HepG2 (cell line): Measurements from ENCODE around the gene CLEC16A. TPM values are rescaled to one million over a fixed set of nuclear protein-coding genes. Genes with fewer than 3 reads are reported as not detected.

Experiments
- BRF2 ChIP-seq: sonication (generic); formaldehyde crosslinking; IDR thresholded peaks from 2 replicates; pipeline ENCODE4 v1.8.1; 2022; ENCODE audit warnings: mild to moderate bottlenecking, missing genetic modification reagents
- ETS1 ChIP-seq: sonication (generic); formaldehyde crosslinking; IDR thresholded peaks from 2 replicates; pipeline ENCODE4 v1.4.0; 2020; ENCODE audit warnings: missing genetic modification reagents
- GATAD2A ChIP-seq: IDR thresholded peaks from 2 replicates; pipeline ENCODE4 v1.6.1; 2016
- HMG20B ChIP-seq: conservative IDR thresholded peaks from 2 replicates; pipeline ENCODE4 v1.6.1; 2016; ENCODE audit warnings: missing genetic modification reagents, missing compliant biosample characterization
- IRF1 ChIP-seq: sonication (generic); formaldehyde crosslinking; IDR thresholded peaks from 2 replicates; pipeline ENCODE4 v1.4.0; 2020; ENCODE audit warnings: low read depth, mild to moderate bottlenecking, missing genetic modification reagents
- IRF9 ChIP-seq: sonication (generic); formaldehyde crosslinking; IDR thresholded peaks from 2 replicates; pipeline ENCODE4 v1.8.0; 2022; ENCODE audit warnings: missing genetic modification reagents, mild to moderate bottlenecking, borderline replicate concordance
- KDM6A ChIP-seq: IDR thresholded peaks from 2 replicates; pipeline ENCODE4 v1.6.1; 2016; ENCODE audit warnings: low read depth
- MXD1 ChIP-seq: sonication (generic); formaldehyde crosslinking; IDR thresholded peaks from 2 replicates; pipeline ENCODE4 v1.4.0; 2020; ENCODE audit warnings: mild to moderate bottlenecking, missing genetic modification reagents
- NCOA2 ChIP-seq: sonication (generic); formaldehyde crosslinking; IDR thresholded peaks from 2 replicates; pipeline ENCODE4 v1.8.0; 2022; ENCODE audit warnings: inconsistent platforms
- PHF20 ChIP-seq: sonication (generic); formaldehyde crosslinking; IDR thresholded peaks from 2 replicates; pipeline ENCODE4 v1.5.0; 2020; ENCODE audit warnings: mild to moderate bottlenecking, missing genetic modification reagents
- REPIN1 ChIP-seq: sonication (generic); formaldehyde crosslinking; IDR thresholded peaks from 2 replicates; pipeline ENCODE4 v1.8.0; 2022; ENCODE audit warnings: missing genetic modification reagents, low read depth, mild to moderate bottlenecking, borderline replicate concordance
- SAP130 ChIP-seq: IDR thresholded peaks from 2 replicates; pipeline ENCODE4 v1.6.1; 2016; ENCODE audit warnings: low read depth
- SKIL ChIP-seq: sonication (generic); formaldehyde crosslinking; IDR thresholded peaks from 2 replicates; pipeline ENCODE4 v1.8.0; 2022; ENCODE audit warnings: missing genetic modification reagents, mild to moderate bottlenecking, moderate library complexity, borderline replicate concordance
- TMF1 ChIP-seq: sonication (generic); formaldehyde crosslinking; IDR thresholded peaks from 2 replicates; pipeline ENCODE4 v1.8.1; 2022; ENCODE audit warnings: low read depth, missing genetic modification reagents
- ZBTB7B ChIP-seq: sonication (generic); formaldehyde crosslinking; IDR thresholded peaks from 2 replicates; pipeline ENCODE4 v1.4.0; 2020; ENCODE audit warnings: missing genetic modification reagents
- ZFP82 ChIP-seq: sonication (generic); formaldehyde crosslinking; IDR thresholded peaks from 2 replicates; pipeline ENCODE4 v1.5.1; 2020; ENCODE audit warnings: mild to moderate bottlenecking, missing genetic modification reagents, borderline replicate concordance
- ZMYM3 ChIP-seq: sonication (generic); formaldehyde crosslinking; IDR thresholded peaks from 2 replicates; pipeline ENCODE4 v1.5.1; 2020; ENCODE audit warnings: mild to moderate bottlenecking, missing genetic modification reagents
- ZNF337 ChIP-seq: sonication (generic); formaldehyde crosslinking; IDR thresholded peaks from 2 replicates; pipeline ENCODE4 v1.5.1; 2020; ENCODE audit warnings: missing genetic modification reagents, low read depth, mild to moderate bottlenecking, borderline replicate concordance
- ZNF510 ChIP-seq: sonication (generic); formaldehyde crosslinking; IDR thresholded peaks from 2 replicates; pipeline ENCODE4 v1.4.0; 2020; ENCODE audit warnings: low read depth, mild to moderate bottlenecking, missing genetic modification reagents
- ZNF598 ChIP-seq: sonication (generic); formaldehyde crosslinking; IDR thresholded peaks from 2 replicates; pipeline ENCODE4 v1.5.1; 2020; ENCODE audit warnings: mild to moderate bottlenecking, missing genetic modification reagents, borderline replicate concordance
- ZNF775 ChIP-seq: sonication (generic); formaldehyde crosslinking; IDR thresholded peaks from 2 replicates; pipeline ENCODE4 v1.4.0; 2020; ENCODE audit warnings: missing genetic modification reagents, mild to moderate bottlenecking, moderate library complexity, borderline replicate concordance
- ZNF780A ChIP-seq: sonication (generic); formaldehyde crosslinking; IDR thresholded peaks from 2 replicates; pipeline ENCODE4 v1.8.0; 2022; ENCODE audit warnings: mild to moderate bottlenecking, missing genetic modification reagents, moderate library complexity
- ZNF782 ChIP-seq: sonication (generic); formaldehyde crosslinking; IDR thresholded peaks from 2 replicates; pipeline ENCODE4 v1.4.0; 2020; ENCODE audit warnings: missing genetic modification reagents, mild to moderate bottlenecking, borderline replicate concordance
- ZNF792 ChIP-seq: IDR thresholded peaks from 2 replicates; pipeline ENCODE4 v1.6.1; 2016
- polyA plus RNA-seq, 8 experiments: library from polyadenylated mRNA; depleted of rRNA in 3 of 8; stranded (reverse) in 7 of 8; unstranded in 1 of 8; fragments of >200 nt; fragmentation: Illumina TruSeq in 4 of 8; extraction: Trizol in 4 of 8; gene quantifications; 2 replicates each; pipeline versions ENCODE4 v1.2.1 to v1.2.3, GENCODE V29; 2011 to 2016; ENCODE audit warnings: low read depth in 4 of 8, missing spikeins in 1 of 8, mixed read lengths in 1 of 8; ENCODE audit not compliant: insufficient read depth in 1 of 8
- total RNA-seq, 5 experiments: library from RNA; depleted of rRNA; stranded (reverse); fragments of >200 nt; fragmentation: Illumina TruSeq; extraction: Trizol; gene quantifications; 2 replicates each; pipeline ENCODE4 v1.2.3, GENCODE V29; 2016; ENCODE audit warnings: low read depth in 1 of 5

Gene CLEC16A
- total and polyA plus RNA-seq, 2 of the 13 experiments (the other 11 are each of a cell fraction or from before 2014, with no cell fraction given), result 8.5 to 10.3 TPM

GRCh38 chr16:11139326-11140097, 195.1 kb downstream of the CLEC16A start (continued):
- TF ChIP-seq SKIL (peak; percentile 85), ZNF780A (CRISPR knock-in tag) (no peak), PHF20 (CRISPR knock-in tag) (no peak), ETS1 (no peak), ZNF782 (CRISPR knock-in tag) (no peak), IRF1 (CRISPR knock-in tag) (no peak), ZNF598 (CRISPR knock-in tag) (no peak), ZNF775 (no peak), ZBTB7B (CRISPR knock-in tag) (0 out of 2 replicates have a peak, but pooled peaks have one; percentile 73), ZNF792 (peak; percentile 84), SAP130 (CRISPR knock-in tag) (peak; percentile 87), MXD1 (CRISPR knock-in tag) (no peak), IRF9 (CRISPR knock-in tag) (no peak), ZFP82 (CRISPR knock-in tag) (no peak), ZNF510 (CRISPR knock-in tag) (no peak), NCOA2 (CRISPR knock-in tag) (peak; percentile 95), ZMYM3 (CRISPR knock-in tag) (peak; percentile 65), KDM6A (CRISPR knock-in tag) (peak; percentile 67; the same call in 1 of the 2 replicates), ZNF337 (peak; percentile 57; the same call in 1 of the 2 replicates), TMF1 (CRISPR knock-in tag) (no peak), GATAD2A (CRISPR knock-in tag) (peak; percentile 97), HMG20B (peak; percentile 99), REPIN1 (0 out of 2 replicates have a peak, but pooled peaks have one; percentile 72), BRF2 (CRISPR knock-in tag) (0 out of 2 replicates have a peak, but pooled peaks have one; percentile 40)
